Muscle of leg (tissue), 11 donors: ENCODE results near the gene SAT2. TPM values are rescaled to one million over a fixed set of nuclear protein-coding genes. Genes with fewer than 3 reads are reported as not detected.

Experiments
- DNase-seq: peaks from one replicate; pipeline ENCODE4 v3.0.0; 2013
- H3K27ac ChIP-seq: one replicate; pipeline ENCODE4 v1.5.1; 2013; ENCODE audit warnings: mild to moderate bottlenecking, low read length, control low read depth
- H3K27me3 ChIP-seq: one replicate; pipeline ENCODE4 v1.6.1; 2013; ENCODE audit warnings: low read length; ENCODE audit not compliant: control insufficient read depth, insufficient read depth
- H3K36me3 ChIP-seq: one replicate; pipeline ENCODE4 v1.6.1; 2013; ENCODE audit warnings: low read length; ENCODE audit not compliant: control insufficient read depth, insufficient read depth
- H3K4me1 ChIP-seq: one replicate; pipeline ENCODE4 v1.6.1; 2013; ENCODE audit warnings: low read length; ENCODE audit not compliant: control insufficient read depth, insufficient read depth
- H3K4me3 ChIP-seq: one replicate; pipeline ENCODE4 v1.5.1; 2013; ENCODE audit warnings: low read length, control low read depth
- H3K9me3 ChIP-seq: replicated peaks from 2 replicates; pipeline ENCODE4 v1.6.1; 2013; ENCODE audit warnings: low read depth, low read length; ENCODE audit not compliant: control insufficient read depth
- WGBS: methylation state at CpG from one replicate; pipeline ENCODE4 v1.1.5; 2013; ENCODE audit warnings: missing lambda C conversion rate; ENCODE audit not compliant: insufficient coverage; 5-methylcytosine and 5-hydroxymethylcytosine counted together
- polyA plus RNA-seq, 8 donors: library from polyadenylated mRNA; unstranded; fragments of 120-200 nt; gene quantifications; one replicate each; pipeline versions ENCODE4 v1.2.1 to v1.2.3, GENCODE V29; 2013; ENCODE audit warnings: inconsistent platforms in 1 of 8, low replicate concordance in 1 of 8; ENCODE audit not compliant: insufficient read length in 8 of 8, insufficient read depth in 1 of 8
- total RNA-seq: library from RNA; stranded (reverse); fragments of 120-200 nt; gene quantifications from one replicate; pipeline ENCODE4 v1.2.4, GENCODE V29; 2013

Gene SAT2
- total and polyA plus RNA-seq, 9 donors = 61.5 to 82.1 (median 70.6) TPM

DNA sequence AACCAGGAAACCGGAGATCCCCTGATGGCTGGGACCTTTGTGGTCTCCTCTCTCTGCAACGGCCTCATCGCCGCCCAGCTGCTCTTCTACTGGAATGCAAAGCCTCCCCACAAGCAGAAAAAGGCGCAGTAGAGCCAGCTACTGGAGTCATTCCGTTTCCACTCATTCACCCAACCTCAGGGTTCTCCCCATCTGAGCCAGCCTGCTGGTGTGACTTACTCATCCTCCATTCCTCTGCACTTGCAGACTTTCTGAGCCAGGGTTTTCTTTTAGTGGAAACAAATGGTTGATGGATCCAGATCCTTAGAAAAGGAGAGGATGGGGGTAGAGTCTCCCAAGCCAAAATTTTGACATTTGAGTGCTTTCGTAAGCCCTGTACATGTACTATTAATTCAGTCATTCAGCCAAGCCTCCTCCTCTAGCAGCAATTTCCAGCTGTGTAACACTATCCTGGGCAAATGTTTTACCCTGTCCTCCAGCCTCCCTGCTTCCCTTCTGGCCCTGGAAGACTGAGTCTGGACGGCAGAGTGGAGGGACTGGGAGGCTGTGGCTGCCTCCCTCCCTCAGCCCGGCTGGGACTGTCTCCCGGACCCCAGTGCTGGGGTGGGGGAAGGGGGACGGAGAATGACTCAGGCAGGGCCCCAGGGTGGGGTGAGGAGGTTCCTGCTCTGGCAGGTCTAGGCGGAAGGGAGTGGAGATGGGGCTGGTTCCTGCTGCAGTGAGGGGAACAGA lies 40.0 kb downstream of the SAT2 start:
- DNase-seq = peak; percentile 71
- 50% methylated on average over 7 of the region's 12 CpGs for WGBS

DNA sequence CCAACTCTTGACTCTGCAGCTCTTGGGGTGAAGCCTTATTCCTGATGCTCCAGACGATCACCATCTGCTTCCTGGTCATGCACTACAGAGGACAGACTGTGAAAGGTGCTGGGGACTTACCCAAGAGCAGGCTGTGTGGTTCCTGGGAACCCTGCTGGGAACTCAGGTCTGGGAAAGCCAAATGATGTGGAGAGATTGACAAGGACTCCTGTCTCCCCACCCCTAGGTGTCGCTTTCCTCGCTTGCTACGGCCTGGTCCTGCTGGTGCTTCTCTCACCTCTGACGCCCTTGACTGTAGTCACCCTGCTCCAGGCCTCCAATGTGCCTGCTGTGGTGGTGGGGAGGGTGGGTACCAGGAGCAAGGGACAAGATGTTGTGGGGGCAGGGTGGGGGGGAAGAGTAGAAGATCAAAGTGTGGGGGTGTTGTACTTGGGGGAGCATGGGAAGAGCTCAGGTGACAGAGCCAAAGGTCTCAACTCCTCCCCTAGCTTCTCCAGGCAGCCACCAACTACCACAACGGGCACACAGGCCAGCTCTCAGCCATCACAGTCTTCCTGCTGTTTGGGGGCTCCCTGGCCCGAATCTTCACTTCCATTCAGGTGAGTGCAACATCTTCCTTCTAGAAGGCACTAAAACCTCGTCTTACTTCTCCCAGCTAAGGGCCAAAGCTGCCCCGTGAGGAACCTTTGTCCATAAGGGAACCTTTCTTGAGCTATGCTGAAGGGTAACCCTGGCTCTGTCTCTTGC lies 40.8 kb downstream of the SAT2 start:
- Histone ChIP-seq H3K9me3 (no peaks in the 10 kb centered on the region), H3K27ac (peak overlapping the region; percentile 56), H3K27me3 (no peaks in the 10 kb centered on the region), H3K36me3 (peaks cover 31% of the 10 kb centered on the region), H3K4me1 (peaks cover 71% of the 10 kb centered on the region), H3K4me3 (no peak overlapping the region)
- DNase-seq = no peak
- WGBS = 57% methylated on average over 3 of the region's 9 CpGs

More for the DNA sequence above, 40.0 kb downstream of the SAT2 start:
- peaks cover 63% of the 10 kb centered on the region for H3K4me1 ChIP-seq
- no peaks in the 10 kb centered on the region for H3K27me3 ChIP-seq
- peak overlapping the region; percentile 56 for H3K27ac ChIP-seq
- no peaks in the 10 kb centered on the region for H3K9me3 ChIP-seq
- peaks cover 39% of the 10 kb centered on the region for H3K36me3 ChIP-seq
- H3K4me3 ChIP-seq = no peak overlapping the region

DNA sequence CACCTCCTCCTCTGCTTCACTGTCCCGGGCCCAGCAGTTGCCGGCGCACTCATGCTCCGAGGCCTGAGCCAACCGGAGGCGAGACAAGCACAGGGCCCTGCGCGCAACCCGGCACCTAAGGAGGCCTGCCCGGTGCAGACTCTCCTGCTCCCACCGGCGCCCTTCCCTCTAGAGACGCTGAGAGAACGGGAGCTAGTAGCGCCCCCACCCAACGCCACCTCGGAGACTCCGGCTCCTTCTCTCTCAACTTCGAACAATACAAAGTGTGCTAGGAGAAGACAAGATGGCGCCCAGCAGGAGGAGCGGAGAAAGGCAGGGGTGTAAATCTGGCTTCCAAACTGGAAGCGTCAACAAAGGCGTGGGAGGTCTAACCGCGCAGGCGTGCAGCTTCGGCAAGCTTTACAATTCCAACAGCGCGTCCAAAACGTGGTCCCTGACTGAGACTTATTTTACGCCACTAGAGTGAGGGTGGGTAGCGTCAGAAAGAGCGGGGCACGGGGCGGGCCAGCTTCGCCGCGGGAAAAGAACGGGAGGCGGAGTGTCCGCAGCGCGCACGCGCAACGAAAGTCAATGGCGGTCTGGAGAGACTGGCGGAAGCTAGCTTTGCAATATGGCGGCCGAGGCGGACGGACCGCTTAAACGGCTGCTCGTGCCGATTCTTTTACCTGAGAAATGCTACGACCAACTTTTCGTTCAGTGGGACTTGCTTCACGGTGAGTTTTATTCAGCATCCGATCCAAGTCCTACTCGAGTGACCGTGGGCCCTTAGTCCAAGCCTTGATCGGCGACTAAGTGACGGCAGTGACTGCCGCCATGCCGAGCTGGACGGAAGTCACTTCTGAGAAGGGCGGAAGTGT lies 44.1 kb downstream of the SAT2 start, which contains the start of gene MPDU1:
Gene MPDU1 (plus strand): TSS at position 600 of the 857 bp plus-strand sequence. CDS start 11 bp downstream, at position 611.
- H3K4me1 ChIP-seq = peaks cover 64% of the 10 kb centered on the region
- H3K27me3 ChIP-seq = no peaks in the 10 kb centered on the region
- H3K4me3 ChIP-seq = peak within 1 kb of the TSS; percentile 62
- DNase-seq = peak; percentile 100
- WGBS = 2% methylated on average over 56 of the region's 69 CpGs
- peaks cover 43% of the 10 kb centered on the region for H3K36me3 ChIP-seq
- no peaks in the 10 kb centered on the region for H3K9me3 ChIP-seq
- H3K27ac ChIP-seq = peak within 1 kb of the TSS; percentile 97

DNA sequence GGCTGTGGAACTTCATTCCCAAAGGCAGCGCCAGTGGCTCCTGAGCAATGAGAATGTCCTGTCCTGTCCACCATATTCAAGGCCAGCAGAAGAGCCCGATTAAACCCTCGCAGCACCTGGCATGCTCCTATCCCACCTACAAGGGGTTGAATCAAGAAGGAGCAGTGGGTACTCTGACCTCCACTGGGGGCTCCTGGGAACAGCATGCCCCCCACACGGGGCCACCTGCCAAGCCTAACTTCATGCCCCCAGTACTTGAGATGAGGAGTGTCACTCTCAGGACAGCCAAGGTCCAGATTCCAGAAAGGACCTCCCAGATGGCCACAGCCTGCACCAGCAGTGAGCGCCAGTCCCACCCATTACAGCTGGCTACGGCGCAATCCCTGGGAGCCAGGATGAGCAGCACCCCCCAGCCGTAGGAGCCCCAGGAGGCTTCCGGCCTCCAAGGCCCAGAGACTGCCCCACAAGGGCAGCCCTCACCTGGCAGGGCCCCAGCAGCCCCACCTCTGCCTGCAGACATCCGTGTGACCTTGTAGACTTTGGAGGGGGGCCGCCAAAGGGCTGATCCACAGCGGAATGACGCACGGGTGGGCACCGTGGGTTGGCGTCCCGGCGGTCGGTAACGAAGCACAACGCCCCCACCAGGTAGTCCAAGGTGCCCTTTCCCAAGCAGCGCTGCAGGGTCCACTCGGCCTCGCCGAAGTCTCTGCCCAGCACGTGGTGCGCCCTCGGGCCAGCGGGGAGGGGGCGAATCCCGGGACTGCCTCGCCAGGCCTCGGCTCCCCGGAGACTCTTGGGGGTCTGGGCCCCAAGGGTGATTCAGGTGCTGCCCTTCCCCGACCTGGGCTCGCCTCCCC lies 45.0 kb downstream of the SAT2 start:
- 88% methylated on average over 32 of the region's 36 CpGs for WGBS
- Histone ChIP-seq H3K4me1 (peaks cover 56% of the 10 kb centered on the region), H3K27me3 (no peaks in the 10 kb centered on the region), H3K4me3 (peak overlapping the region; percentile 62), H3K27ac (peak overlapping the region; percentile 97), H3K9me3 (no peaks in the 10 kb centered on the region), H3K36me3 (peaks cover 50% of the 10 kb centered on the region)
- no peak for DNase-seq

DNA sequence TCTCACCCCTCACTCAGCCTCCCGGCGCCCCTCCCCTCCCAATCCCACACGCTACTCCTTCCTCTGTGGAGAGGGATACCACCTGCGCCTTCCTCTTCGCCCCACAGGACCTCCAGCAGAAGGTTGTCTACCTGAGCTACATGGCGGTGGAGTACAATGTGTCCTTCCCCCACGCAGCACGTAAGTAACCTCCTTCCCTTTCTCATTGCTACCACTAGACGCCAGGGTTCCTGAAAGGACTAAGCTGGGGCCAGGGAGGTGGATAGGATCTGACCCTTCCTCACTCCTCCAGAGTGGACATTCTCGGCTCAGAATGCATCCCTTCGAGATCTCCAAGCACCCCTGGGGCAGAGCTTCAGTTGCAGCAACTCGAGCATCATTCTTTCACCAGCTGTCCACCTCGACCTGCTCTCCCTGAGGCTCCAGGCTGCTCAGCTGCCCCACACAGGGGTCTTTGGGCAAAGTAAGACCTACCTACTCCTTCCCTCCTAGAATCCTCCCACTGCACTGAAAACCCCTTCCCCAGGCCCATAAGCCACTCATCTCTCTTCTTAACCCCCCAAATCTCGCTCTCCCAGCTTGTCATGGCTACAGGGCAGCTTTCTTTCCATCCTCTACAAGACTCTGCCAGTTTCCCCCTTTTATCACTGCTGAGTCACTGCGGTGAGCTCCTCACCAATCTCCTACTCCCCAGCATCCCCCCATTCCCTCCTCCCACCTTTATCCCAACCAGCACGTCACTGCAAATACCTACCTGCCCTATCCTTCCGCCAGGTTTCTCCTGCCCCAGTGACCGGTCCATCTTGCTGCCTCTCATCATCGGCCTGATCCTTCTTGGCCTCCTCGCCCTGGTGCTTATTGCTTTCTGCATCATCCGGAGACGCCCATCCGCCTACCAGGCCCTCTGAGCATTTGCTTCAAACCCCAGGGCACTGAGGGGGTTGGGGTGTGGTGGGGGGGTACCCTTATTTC lies 46.7 kb downstream of the SAT2 start:
- Histone ChIP-seq H3K27ac (peak overlapping the region; percentile 42), H3K4me1 (peaks cover 47% of the 10 kb centered on the region), H3K9me3 (no peaks in the 10 kb centered on the region), H3K36me3 (peaks cover 57% of the 10 kb centered on the region), H3K4me3 (peak overlapping the region; percentile 23), H3K27me3 (no peaks in the 10 kb centered on the region)
- WGBS = 72% methylated on average over 13 of the region's 23 CpGs
- no peak for DNase-seq

DNA sequence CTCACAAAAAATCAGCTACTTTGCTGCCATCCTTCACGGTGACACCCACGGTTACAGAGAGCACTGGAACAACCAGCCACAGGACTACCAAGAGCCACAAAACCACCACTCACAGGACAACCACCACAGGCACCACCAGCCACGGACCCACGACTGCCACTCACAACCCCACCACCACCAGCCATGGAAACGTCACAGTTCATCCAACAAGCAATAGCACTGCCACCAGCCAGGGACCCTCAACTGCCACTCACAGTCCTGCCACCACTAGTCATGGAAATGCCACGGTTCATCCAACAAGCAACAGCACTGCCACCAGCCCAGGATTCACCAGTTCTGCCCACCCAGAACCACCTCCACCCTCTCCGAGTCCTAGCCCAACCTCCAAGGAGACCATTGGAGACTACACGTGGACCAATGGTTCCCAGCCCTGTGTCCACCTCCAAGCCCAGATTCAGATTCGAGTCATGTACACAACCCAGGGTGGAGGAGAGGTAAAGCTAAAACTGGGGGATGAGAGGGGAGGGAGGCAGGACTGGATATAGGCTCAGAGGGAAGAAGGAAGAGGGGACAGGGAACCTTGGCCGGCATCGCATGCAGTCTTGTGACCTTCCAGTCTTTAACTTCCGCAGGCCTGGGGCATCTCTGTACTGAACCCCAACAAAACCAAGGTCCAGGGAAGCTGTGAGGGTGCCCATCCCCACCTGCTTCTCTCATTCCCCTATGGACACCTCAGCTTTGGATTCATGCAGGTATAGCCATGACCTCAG lies 47.6 kb downstream of the SAT2 start:
- DNase-seq = no peak
- Histone ChIP-seq H3K9me3 (no peaks in the 10 kb centered on the region), H3K4me3 (peak overlapping the region; percentile 23), H3K36me3 (peaks cover 62% of the 10 kb centered on the region), H3K4me1 (peaks cover 53% of the 10 kb centered on the region), H3K27ac (peak overlapping the region; percentile 72), H3K27me3 (no peaks in the 10 kb centered on the region)
- 61% methylated on average over 6 of the region's 12 CpGs for WGBS

DNA sequence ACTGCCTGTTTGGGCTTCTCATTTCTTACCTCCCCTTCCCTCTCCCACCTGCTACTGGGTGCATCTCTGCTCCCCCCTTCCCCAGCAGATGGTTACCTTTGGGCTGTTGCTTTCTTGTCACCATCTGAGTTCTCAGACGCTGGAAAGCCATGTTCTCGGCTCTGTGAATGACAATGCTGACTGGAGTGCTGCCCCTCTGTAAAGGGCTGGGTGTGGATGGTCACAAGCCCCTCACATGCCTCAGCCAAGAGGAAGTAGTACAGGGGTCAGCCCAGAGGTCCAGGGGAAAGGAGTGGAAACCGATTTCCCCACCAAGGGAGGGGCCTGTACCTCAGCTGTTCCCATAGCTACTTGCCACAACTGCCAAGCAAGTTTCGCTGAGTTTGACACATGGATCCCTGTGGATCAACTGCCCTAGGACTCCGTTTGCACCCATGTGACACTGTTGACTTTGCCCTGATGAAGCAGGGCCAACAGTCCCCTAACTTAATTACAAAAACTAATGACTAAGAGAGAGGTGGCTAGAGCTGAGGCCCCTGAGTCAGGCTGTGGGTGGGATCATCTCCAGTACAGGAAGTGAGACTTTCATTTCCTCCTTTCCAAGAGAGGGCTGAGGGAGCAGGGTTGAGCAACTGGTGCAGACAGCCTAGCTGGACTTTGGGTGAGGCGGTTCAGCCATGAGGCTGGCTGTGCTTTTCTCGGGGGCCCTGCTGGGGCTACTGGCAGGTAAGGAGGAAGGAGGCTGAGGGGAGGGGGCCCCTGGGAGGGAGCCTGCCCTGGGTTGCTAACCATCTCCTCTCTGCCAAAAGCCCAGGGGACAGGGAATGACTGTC lies 48.4 kb downstream of the SAT2 start, which contains the start of gene CD68:
Gene CD68 (plus strand): TSS at position 638 of the 833 bp plus-strand sequence. CDS start 40 bp downstream, at position 678.
- Histone ChIP-seq H3K27me3 (no peaks in the 10 kb centered on the region), H3K36me3 (peaks cover 70% of the 10 kb centered on the region), H3K9me3 (no peaks in the 10 kb centered on the region), H3K4me1 (peaks cover 51% of the 10 kb centered on the region), H3K27ac (peak within 1 kb of the TSS; percentile 72), H3K4me3 (peak within 1 kb of the TSS; percentile 23)
- DNase-seq = peak; percentile 85
- WGBS = 22% methylated on average over 1 of the region's 7 CpGs
